ENCODE results near the gene TRAF2.

TRAF2 gene

GRCh38 chr9:136847826-136848392, 38.4 kb upstream of the TRAF2 start:
- peak; percentile 67 for DNase-seq

DNA sequence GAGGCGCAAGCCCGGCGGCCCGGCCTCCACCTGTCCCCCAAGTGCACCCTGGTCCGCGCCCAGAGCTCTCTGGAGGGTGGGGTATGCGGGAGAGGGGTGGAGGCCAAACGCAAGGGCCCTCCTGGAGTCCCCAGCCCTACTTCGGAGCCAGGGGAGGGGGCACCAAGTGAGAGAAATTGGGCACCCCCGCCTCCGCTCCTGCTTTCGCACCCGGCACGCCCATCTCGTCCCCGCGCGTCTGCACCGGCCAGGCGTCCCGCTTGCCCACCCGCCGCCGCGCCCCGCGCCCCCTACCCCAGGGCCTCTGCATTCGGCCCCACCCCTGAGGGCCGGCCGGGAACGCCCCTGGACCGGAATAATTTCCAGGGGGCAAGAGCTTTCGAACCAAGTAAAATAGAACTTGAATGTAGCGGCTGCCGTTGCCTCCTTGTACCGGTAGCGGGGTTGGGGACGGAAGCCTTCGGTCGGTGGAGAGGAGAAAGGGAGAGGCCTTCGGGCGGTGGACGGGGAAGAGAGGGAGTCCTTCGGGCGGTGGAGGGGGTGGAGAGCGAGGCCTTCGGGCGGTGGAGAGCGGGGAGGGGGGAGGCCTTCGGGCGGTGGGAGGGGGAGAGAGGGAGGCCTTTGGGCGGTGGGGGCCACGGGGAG, 37.8 kb upstream of the TRAF2 start:
- DNase-seq, result no peak

DNA sequence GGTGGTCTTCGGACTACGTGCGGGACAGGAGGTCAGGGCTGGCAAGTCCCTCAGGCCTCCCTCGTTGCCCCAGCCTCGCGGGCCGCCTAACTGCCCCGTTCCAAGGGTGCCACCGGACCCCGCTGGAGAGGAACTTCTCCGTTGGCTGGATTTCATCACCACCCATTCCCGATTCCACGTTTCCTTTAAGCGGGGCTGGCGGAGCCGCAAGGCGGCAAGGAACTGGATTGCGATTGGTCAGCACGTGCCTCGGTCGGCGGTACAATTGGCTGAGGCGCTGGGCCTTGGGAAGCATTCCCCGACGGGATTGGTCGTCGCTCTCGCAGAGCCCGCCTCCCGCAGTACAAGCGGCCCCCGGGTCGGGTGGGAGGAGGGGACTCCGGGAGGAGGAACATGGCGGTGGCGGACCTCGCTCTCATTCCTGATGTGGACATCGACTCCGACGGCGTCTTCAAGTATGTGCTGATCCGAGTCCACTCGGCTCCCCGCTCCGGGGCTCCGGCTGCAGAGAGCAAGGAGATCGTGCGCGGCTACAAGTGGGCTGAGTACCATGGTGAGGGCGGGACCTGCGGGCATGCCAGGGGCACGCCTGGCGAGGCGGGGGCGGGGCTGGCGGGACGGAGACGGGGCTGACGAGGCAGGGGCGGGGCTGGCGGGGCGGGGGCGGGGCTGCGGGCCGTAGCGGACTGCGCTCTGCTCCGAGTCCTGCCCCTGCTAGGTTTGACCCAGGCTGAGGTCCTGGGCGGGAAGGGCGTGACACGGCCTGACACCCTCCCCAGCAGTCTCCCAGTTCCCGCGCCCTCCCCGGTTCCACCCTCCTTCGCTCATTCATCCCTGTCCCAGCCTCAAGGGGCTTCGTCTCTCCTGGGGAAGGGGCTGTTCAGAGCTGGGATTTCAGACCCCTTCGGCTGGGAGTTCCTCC, 37.0 kb upstream of the TRAF2 start, which contains the start of gene PHPT1:
Gene PHPT1 (plus strand): TSS at position 372 of the 922 bp plus-strand sequence. CDS start 22 bp downstream, at position 394.
- DNase-seq, result peak; percentile 97

DNA sequence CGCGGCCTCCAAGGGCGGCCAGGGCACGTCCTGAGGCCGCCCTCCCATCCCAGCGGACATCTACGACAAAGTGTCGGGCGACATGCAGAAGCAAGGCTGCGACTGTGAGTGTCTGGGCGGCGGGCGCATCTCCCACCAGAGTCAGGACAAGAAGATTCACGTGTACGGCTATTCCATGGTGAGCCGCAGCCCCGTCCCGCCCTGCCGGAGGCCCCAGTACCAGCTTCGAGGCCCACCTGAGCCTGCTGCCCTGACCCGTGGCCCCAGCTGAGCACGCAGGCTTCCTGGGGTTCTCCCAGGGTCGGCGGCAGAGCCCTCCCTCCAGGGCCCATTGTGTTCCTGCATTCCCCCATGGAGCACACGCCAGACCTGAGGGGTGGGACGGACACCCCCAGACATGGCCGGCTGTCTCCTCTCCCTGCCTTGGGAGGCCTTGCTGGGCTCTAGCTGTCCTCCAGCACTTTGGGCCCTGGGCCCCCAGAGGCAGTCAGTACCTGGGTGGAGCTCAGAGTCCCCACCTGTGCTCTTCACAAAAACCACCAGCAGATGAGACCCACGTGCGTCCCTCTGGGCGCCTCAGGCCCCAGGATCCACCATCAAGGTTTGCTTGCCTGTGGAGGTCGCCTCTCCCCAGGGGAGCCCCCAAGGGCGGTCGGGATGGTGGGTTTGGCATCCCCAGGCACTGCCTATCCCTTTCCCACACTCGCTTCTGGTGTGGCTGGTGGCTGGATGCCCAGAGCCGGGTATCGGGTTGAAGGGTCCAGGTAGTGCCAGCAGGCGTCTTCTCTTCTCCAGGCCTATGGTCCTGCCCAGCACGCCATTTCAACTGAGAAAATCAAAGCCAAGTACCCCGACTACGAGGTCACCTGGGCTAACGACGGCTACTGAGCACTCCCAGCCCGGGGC, 36.1 kb upstream of the TRAF2 start:
- no peak for DNase-seq

GRCh38 chr9:136850866-136851775, 35.2 kb upstream of the TRAF2 start:
- no peak for DNase-seq

GRCh38 chr9:136851941-136852663, 34.2 kb upstream of the TRAF2 start, which contains the start of gene MAMDC4:
MAMDC4 (plus strand) TSS chr9:136852346; CDS start chr9:136852417, 71 bp downstream.
- DNase-seq, result no peak

GRCh38 chr9:136852664-136853595, 33.4 kb upstream of the TRAF2 start:
- DNase-seq, result no peak

DNA sequence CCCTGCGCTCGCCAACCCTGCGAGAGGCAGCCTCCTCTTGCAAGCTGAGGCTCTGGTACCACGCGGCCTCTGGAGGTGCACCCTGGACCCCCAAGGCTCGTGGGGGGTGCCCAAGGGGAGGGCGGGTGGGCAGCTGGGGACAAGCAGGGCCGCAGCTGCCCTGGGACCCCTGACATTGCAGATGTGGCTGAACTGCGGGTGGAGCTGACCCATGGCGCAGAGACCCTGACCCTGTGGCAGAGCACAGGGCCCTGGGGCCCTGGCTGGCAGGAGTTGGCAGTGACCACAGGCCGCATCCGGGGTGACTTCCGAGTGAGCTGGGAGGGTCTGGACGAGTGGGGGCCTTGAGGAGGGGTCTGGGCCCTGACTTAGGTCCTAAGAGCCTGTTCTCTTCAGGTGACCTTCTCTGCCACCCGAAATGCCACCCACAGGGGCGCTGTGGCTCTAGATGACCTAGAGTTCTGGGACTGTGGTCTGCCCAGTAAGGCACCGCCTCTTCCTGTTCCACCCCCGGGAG, 32.7 kb upstream of the TRAF2 start:
- DNase-seq, result no peak

GRCh38 chr9:136854113-136854841, 32.0 kb upstream of the TRAF2 start:
- DNase-seq, result no peak

DNA sequence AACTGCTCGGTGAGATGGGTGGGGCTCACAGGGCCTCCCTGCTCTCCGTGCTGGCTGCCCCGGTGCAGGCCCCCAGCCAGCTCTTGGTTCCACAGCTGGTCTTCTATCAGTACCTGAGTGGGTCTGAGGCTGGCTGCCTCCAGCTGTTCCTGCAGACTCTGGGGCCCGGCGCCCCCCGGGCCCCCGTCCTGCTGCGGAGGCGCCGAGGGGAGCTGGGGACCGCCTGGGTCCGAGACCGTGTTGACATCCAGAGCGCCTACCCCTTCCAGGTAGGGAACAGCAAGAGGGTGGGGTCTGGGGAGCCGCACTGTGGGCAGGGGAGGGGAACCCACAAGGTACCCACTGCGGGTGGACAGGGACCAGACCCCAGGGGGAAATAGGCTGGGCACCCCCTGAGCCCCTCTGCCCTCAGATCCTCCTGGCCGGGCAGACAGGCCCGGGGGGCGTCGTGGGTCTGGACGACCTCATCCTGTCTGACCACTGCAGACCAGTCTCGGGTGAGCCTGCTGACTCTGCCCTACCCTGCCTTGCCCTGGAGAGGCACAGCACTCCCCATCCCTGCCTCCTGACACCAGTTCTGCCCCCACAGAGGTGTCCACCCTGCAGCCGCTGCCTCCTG, 31.4 kb upstream of the TRAF2 start:
- no peak for DNase-seq

GRCh38 chr9:136855461-136856078, 30.7 kb upstream of the TRAF2 start:
- DNase-seq, result no peak

GRCh38 chr9:136856079-136856476, 30.2 kb upstream of the TRAF2 start:
- DNase-seq, result no peak

DNA sequence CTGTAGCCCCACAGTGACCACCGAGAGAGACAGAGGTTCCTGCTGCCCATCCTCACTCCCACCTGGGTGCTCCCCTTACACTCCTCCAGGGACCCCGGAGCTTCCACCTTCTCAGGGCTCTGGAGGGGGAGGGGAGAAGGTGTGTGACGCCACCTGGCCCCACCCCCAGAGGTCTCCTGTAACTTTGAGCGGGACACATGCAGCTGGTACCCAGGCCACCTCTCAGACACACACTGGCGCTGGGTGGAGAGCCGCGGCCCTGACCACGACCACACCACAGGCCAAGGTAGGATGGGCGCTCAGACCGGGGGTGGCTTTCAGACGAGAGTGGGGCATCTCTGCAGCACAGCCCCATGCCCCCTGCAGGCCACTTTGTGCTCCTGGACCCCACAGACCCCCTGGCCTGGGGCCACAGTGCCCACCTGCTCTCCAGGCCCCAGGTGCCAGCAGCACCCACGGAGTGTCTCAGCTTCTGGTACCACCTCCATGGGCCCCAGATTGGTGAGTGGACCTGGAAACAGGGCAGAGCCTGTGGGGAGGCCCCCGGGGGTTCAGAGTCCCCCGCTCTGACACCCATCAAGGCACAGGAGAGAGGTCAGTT, 29.7 kb upstream of the TRAF2 start:
- DNase-seq, result no peak

GRCh38 chr9:136857166-136857565, 29.1 kb upstream of the TRAF2 start:
- DNase-seq, result no peak

DNA sequence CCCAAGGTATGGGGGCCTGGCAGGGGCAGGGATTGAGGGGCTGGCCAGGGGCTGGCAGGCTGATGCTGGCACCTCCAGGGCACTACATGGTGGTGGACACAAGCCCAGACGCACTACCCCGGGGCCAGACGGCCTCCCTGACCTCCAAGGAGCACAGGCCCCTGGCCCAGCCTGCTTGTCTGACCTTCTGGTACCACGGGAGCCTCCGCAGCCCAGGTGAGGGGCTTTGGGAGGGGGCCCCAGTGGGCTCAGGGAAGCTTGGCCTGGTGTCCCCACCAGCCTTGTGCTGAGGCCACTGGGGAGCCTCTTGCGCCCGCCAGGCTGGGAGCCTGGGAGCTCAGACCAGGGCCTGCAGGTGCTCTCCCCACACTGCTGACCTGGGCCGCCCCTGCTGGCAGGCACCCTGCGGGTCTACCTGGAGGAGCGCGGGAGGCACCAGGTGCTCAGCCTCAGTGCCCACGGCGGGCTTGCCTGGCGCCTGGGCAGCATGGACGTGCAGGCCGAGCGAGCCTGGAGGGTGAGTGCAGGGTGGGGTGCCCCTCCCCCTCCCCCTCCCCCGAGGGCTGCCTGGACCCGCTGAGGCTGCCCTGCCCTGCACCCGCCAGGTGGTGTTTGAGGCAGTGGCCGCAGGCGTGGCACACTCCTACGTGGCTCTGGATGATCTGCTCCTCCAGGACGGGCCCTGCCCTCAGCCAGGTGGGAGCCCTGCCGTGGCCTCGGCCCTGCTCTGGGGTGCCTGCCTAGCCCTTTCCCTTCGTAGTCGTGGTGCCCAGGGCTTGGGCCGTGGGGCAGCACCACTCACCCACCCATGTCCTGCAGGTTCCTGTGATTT, 28.5 kb upstream of the TRAF2 start:
- no peak for DNase-seq

DNA sequence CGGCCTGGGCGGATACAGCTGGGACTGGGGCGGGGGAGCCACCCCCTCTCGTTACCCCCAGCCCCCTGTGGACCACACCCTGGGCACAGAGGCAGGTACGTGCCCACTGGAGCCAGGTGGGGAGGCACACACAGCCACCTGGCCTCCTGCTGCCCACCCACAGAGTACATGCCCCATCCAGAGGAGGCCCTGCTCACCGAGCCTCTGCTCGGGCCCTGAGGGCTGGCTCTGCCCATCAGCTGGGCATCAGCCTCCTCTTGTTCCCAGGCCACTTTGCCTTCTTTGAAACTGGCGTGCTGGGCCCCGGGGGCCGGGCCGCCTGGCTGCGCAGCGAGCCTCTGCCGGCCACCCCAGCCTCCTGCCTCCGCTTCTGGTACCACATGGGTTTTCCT, 27.9 kb upstream of the TRAF2 start:
- no peak for DNase-seq

Data from CD4-positive, alpha-beta T cell treated with Interferon gamma for 1 hour (primary cell).